B cell (primary cell): ENCODE data around the gene NLGN4X. TPM values are rescaled to one million over a fixed set of nuclear protein-coding genes. Genes with fewer than 3 reads are reported as not detected.

ENCODE experiments used
- ATAC-seq: fragments of 200-7000 bp; cut with Tn5 transposase; one replicate; pipeline ENCODE4 v1.10.0; 2021; ENCODE audit warnings: low read depth, mild to moderate bottlenecking, moderate number of reproducible peaks, moderate library complexity
- CTCF ChIA-PET: fragments of 350-600 bp; sonication (Branson Sonifier 250); formaldehyde crosslinking; loops from one replicate; lab custom pipeline; 2021; ENCODE audit warnings: antibody characterized with exemption, inconsistent platforms; lab: Charles Lee
- POLR2A ChIA-PET: fragments of 350-600 bp; sonication (Branson Sonifier 250); formaldehyde crosslinking; loops from one replicate; lab custom pipeline; 2021; ENCODE audit warnings: antibody characterized with exemption; lab: Charles Lee
- DNase-seq: peaks from one replicate; pipeline ENCODE4 v3.0.0; 2013
- H2AFZ ChIP-seq: 2 replicates; pipeline ENCODE4 v1.6.1; 2012; ENCODE audit warnings: mild to moderate bottlenecking, low read depth, low read length; ENCODE audit not compliant: insufficient read depth, poor library complexity, severe bottlenecking
- H3K27ac ChIP-seq, 2 donors: 1 replicate in 1 of 2; 2 replicates in 1 of 2; pipeline ENCODE4 v1.5.1; 2012 to 2013; ENCODE audit warnings: low read length in 2 of 2, mild to moderate bottlenecking in 2 of 2, moderate library complexity in 1 of 2
- H3K27me3 ChIP-seq, 4 experiments: fragments of 200-600 bp in 1 of 4; sonication (generic) in 1 of 4; replicated peaks in 1 of 4; 1 replicate in 2 of 4; 2 replicates in 2 of 4; pipeline versions ENCODE4 v1.6.1 to v1.7.0; 2013 to 2016; ENCODE audit warnings: low read length in 3 of 4, mild to moderate bottlenecking in 2 of 4, mixed read lengths in 1 of 4, moderate library complexity in 1 of 4; ENCODE audit not compliant: insufficient read depth in 4 of 4, control insufficient read depth in 3 of 4; ENCODE audit errors: control extremely low read depth in 1 of 4
- H3K36me3 ChIP-seq, 2 experiments: replicated peaks in 1 of 2; 1 replicate in 1 of 2; 2 replicates in 1 of 2; pipeline versions ENCODE4 v1.6.1 to v1.7.1; 2013; ENCODE audit warnings: low read length in 1 of 2; ENCODE audit not compliant: insufficient read depth in 2 of 2, control insufficient read depth in 1 of 2; ENCODE audit errors: control extremely low read depth in 1 of 2, extremely low read depth in 1 of 2
- H3K4me1 ChIP-seq, 2 donors: fragments of 200-600 bp in 1 of 2; sonication (generic) in 1 of 2; 1 replicate in 1 of 2; 2 replicates in 1 of 2; pipeline versions ENCODE4 v1.5.1 to v1.6.1; 2013 to 2017; ENCODE audit warnings: low read length in 2 of 2; ENCODE audit not compliant: control insufficient read depth in 2 of 2, insufficient read depth in 2 of 2
- H3K4me2 ChIP-seq: replicated peaks from 2 replicates; pipeline ENCODE3; 2012; ENCODE audit warnings: mild to moderate bottlenecking, low read depth, low read length; ENCODE audit not compliant: poor library complexity, severe bottlenecking
- H3K4me3 ChIP-seq, 5 experiments: fragments of 200-600 bp in 1 of 5; sonication (generic) in 1 of 5; 1 replicate in 3 of 5; 2 replicates in 2 of 5; pipeline versions ENCODE4 v1.5.1 to v1.7.0; 2011 to 2016; ENCODE audit warnings: low read length in 4 of 5, mild to moderate bottlenecking in 4 of 5, low read depth in 2 of 5, control low read depth in 1 of 5, moderate library complexity in 1 of 5; ENCODE audit not compliant: insufficient read depth in 1 of 5; ENCODE audit errors: control extremely low read depth in 1 of 5, extremely low read depth in 1 of 5
- H3K79me2 ChIP-seq: fragments of 200-600 bp; sonication (generic); one replicate; pipeline ENCODE4 v1.6.0; 2016; ENCODE audit warnings: low read length; ENCODE audit not compliant: control insufficient read depth, insufficient read depth
- H3K9ac ChIP-seq: fragments of 200-600 bp; sonication (generic); 2 replicates; pipeline ENCODE4 v1.6.1; 2017; ENCODE audit warnings: mild to moderate bottlenecking, low read length, moderate library complexity
- H3K9me3 ChIP-seq, 3 donors: one replicate each; pipeline versions ENCODE4 v1.6.1 to v1.7.1; 2013; ENCODE audit warnings: low read length in 2 of 3; ENCODE audit not compliant: control insufficient read depth in 2 of 3, insufficient read depth in 1 of 3; ENCODE audit errors: control extremely low read depth in 1 of 3
- H4K20me1 ChIP-seq: 2 replicates; pipeline ENCODE4 v1.6.0; 2012; ENCODE audit warnings: mild to moderate bottlenecking, low read length; ENCODE audit not compliant: insufficient read depth, control insufficient read depth, poor library complexity, severe bottlenecking
- H3K27ac Mint-ChIP-seq: one replicate; pipeline ENCODE4 v1.8.0; 2021; ENCODE audit warnings: mixed read lengths
- H3K27me3 Mint-ChIP-seq: one replicate; pipeline ENCODE4 v1.8.0; 2021; ENCODE audit warnings: mixed read lengths
- H3K4me1 Mint-ChIP-seq: one replicate; pipeline ENCODE4 v1.8.0; 2021; ENCODE audit warnings: mixed read lengths
- H3K4me3 Mint-ChIP-seq: one replicate; pipeline ENCODE4 v1.8.0; 2021; ENCODE audit warnings: mixed read lengths
- H3K9me3 Mint-ChIP-seq: one replicate; pipeline ENCODE4 v1.8.0; 2022; ENCODE audit warnings: mixed read lengths; ENCODE audit not compliant: insufficient read depth
- CTCF ChIP-seq: fragments of 200-600 bp; IDR thresholded peaks from one replicate; pipeline ENCODE4 v1.8.0; 2022; ENCODE audit warnings: antibody characterized with exemption, mild to moderate bottlenecking
- EZH2 ChIP-seq: IDR thresholded peaks from 2 replicates; pipeline ENCODE4 v1.6.1; 2012; ENCODE audit warnings: borderline replicate concordance, low read depth, mild to moderate bottlenecking, moderate library complexity, low read length; ENCODE audit not compliant: insufficient read depth, poor library complexity, severe bottlenecking
- WGBS: methylation state at CpG from one replicate; pipeline ENCODE4 v1.1.5; 2013; ENCODE audit warnings: missing lambda C conversion rate; ENCODE audit not compliant: insufficient coverage; 5-methylcytosine and 5-hydroxymethylcytosine counted together
- intact Hi-C: fragments of 100-400 bp; cut with micrococcal nuclease; formaldehyde crosslinking; loops from one replicate; pipeline ENCODE4 v1.10.0; 2022
- polyA plus RNA-seq: library from polyadenylated mRNA; depleted of rRNA; stranded (reverse); fragments of >200 nt; gene quantifications from 2 replicates; pipeline ENCODE4 v1.2.3, GENCODE V29; 2012
- total RNA-seq, 2 donors: library from RNA; stranded (reverse); fragments of 120-200 nt in 1 of 2; gene quantifications; 1 replicate in 1 of 2; 2 replicates in 1 of 2; pipeline versions ENCODE4 v1.2.3 to v1.2.4, GENCODE V29; 2013 to 2022

NLGN4X gene
- total and polyA plus RNA-seq, 2 donors (not counting 1 experiment from before 2014, with no cell fraction given): 0.09 to 0.34 TPM

- Histone ChIP-seq H3K9ac (no peak overlapping the region), H4K20me1 (no peaks in the 10 kb centered on the region), H3K4me1 (no peaks in the 10 kb centered on the region), H3K27ac (no peak overlapping the region), H3K9me3 (no peaks in the 10 kb centered on the region), H3K4me3 (no peak overlapping the region), H3K27me3 (no peaks in the 10 kb centered on the region), H2AFZ (no peak overlapping the region), H3K79me2 (no peaks in the 10 kb centered on the region), H3K4me2 (no peak overlapping the region), H3K36me3 (no peaks in the 10 kb centered on the region)
- no peaks in the 10 kb centered on the region for H3K9me3 Mint-ChIP-seq
- TF ChIP-seq EZH2 (no peak), CTCF (no peak)
- DNase-seq: no peak
- H3K27me3 Mint-ChIP-seq: no peaks in the 10 kb centered on the region
- CTCF ChIA-PET: no interaction called here
- WGBS: no CpG with 5 or more reads among the region's 2 CpGs
- no peak for ATAC-seq
- POLR2A ChIA-PET: no interaction called here
- intact Hi-C loops: no loop called here
- H3K27ac Mint-ChIP-seq: no peak overlapping the region
- H3K4me3 Mint-ChIP-seq: no peak overlapping the region
- no peaks in the 10 kb centered on the region for H3K4me1 Mint-ChIP-seq
Observed at GRCh38 chrX:5959286-5959685, 269.4 kb downstream of the NLGN4X start.

- H2AFZ ChIP-seq: no peak overlapping the region
- H3K27ac ChIP-seq: no peak overlapping the region
- intact Hi-C loops: no loop called here
- WGBS: no CpG with 5 or more reads among the region's 2 CpGs
- ATAC-seq (no peak), DNase-seq (no peak)
- POLR2A ChIA-PET: no interaction called here
- no peak overlapping the region for H3K4me2 ChIP-seq
- CTCF ChIA-PET: no interaction called here
- H3K4me3 Mint-ChIP-seq: no peak overlapping the region
- no peak for TF ChIP-seq EZH2
- TF ChIP-seq CTCF: no peak
- no peak overlapping the region for H3K27ac Mint-ChIP-seq
- H3K4me1 Mint-ChIP-seq: no peaks in the 10 kb centered on the region
- H3K4me3 ChIP-seq: no peak overlapping the region
- no peaks in the 10 kb centered on the region for H3K27me3 Mint-ChIP-seq
- H3K9me3 Mint-ChIP-seq: no peaks in the 10 kb centered on the region
- H3K9ac ChIP-seq: no peak overlapping the region
- H3K79me2 ChIP-seq: no peaks in the 10 kb centered on the region
- H4K20me1 ChIP-seq: no peaks in the 10 kb centered on the region
- H3K4me1 ChIP-seq: no peaks in the 10 kb centered on the region
- no peaks in the 10 kb centered on the region for H3K9me3 ChIP-seq
- no peaks in the 10 kb centered on the region for H3K36me3 ChIP-seq
- H3K27me3 ChIP-seq: no peaks in the 10 kb centered on the region
Observed at GRCh38 chrX:5958523-5958922, 270.1 kb downstream of the NLGN4X start.
